H9 (cell line): ENCODE results near the gene KLRC1. TPM values are rescaled to one million over a fixed set of nuclear protein-coding genes. Genes with fewer than 3 reads are reported as not detected.
"Not testable (repeated sequence)": the region's sequence is repeated elsewhere in the genome, so short reads cannot be mapped to it uniquely, and the experiment has no call there.

Experiments
- DNase-seq: peaks from one replicate; pipeline ENCODE4 v3.0.0-alpha.2; 2017
- H2AFZ ChIP-seq: one replicate; pipeline ENCODE4 v1.6.1; 2013; ENCODE audit warnings: mild to moderate bottlenecking, low read length, control low read depth, moderate library complexity
- H2AK5ac ChIP-seq: 2 replicates; pipeline ENCODE4 v1.6.1; 2013; ENCODE audit warnings: low read length, control low read depth, mixed read lengths; ENCODE audit not compliant: insufficient read length
- H2BK120ac ChIP-seq: one replicate; pipeline ENCODE4 v1.6.1; 2013; ENCODE audit warnings: low read depth, mild to moderate bottlenecking, low read length, control low read depth, inconsistent platforms; ENCODE audit not compliant: poor library complexity, severe bottlenecking
- H2BK12ac ChIP-seq: 2 replicates; pipeline ENCODE4 v1.6.1; 2013; ENCODE audit warnings: low read length, control low read depth, mixed read lengths, low read depth; ENCODE audit not compliant: insufficient read length
- H2BK15ac ChIP-seq: 2 replicates; pipeline ENCODE4 v1.6.1; 2013; ENCODE audit warnings: low read depth, low read length, control low read depth
- H2BK20ac ChIP-seq: one replicate; pipeline ENCODE4 v1.6.1; 2013; ENCODE audit warnings: low read depth, mild to moderate bottlenecking, low read length, control low read depth, inconsistent platforms; ENCODE audit not compliant: poor library complexity, severe bottlenecking
- H2BK5ac ChIP-seq: 2 replicates; pipeline ENCODE4 v1.6.1; 2013; ENCODE audit warnings: low read length, control low read depth, mixed read lengths; ENCODE audit not compliant: insufficient read length
- H3K14ac ChIP-seq: 2 replicates; pipeline ENCODE4 v1.6.1; 2013; ENCODE audit warnings: low read length, control low read depth; ENCODE audit not compliant: insufficient read depth
- H3K18ac ChIP-seq: 2 replicates; pipeline ENCODE4 v1.6.1; 2013; ENCODE audit warnings: low read depth, mild to moderate bottlenecking, mixed read lengths, low read length, control low read depth; ENCODE audit not compliant: insufficient read length
- H3K23ac ChIP-seq: 2 replicates; pipeline ENCODE4 v1.6.1; 2013; ENCODE audit warnings: low read length, control low read depth, mixed read lengths, low read depth; ENCODE audit not compliant: insufficient read length
- H3K23me2 ChIP-seq: 2 replicates; pipeline ENCODE4 v1.6.1; 2013; ENCODE audit warnings: low read depth, mild to moderate bottlenecking, mixed read lengths, low read length, control low read depth; ENCODE audit not compliant: insufficient read length, poor library complexity, severe bottlenecking
- H3K27ac ChIP-seq: 2 replicates; pipeline ENCODE4 v1.5.1; 2013; ENCODE audit warnings: low read length, control low read depth, mixed read lengths, low read depth; ENCODE audit not compliant: insufficient read length
- H3K27me3 ChIP-seq: 2 replicates; pipeline ENCODE4 v1.6.1; 2013; ENCODE audit warnings: low read length, control low read depth, inconsistent platforms; ENCODE audit not compliant: insufficient read depth
- H3K4ac ChIP-seq: 2 replicates; pipeline ENCODE4 v1.6.1; 2013; ENCODE audit warnings: low read depth, mild to moderate bottlenecking, control low read depth, inconsistent platforms, low read length, moderate library complexity
- H3K4me1 ChIP-seq: 2 replicates; pipeline ENCODE4 v1.6.1; 2013; ENCODE audit warnings: low read length, control low read depth, inconsistent platforms; ENCODE audit not compliant: insufficient read depth
- H3K4me2 ChIP-seq: 2 replicates; pipeline ENCODE4 v1.6.1; 2013; ENCODE audit warnings: low read length, control low read depth, mixed read lengths; ENCODE audit not compliant: insufficient read length, insufficient read depth
- H3K56ac ChIP-seq: 2 replicates; pipeline ENCODE4 v1.6.1; 2013; ENCODE audit warnings: low read depth, mild to moderate bottlenecking, mixed read lengths, low read length, control low read depth; ENCODE audit not compliant: insufficient read length
- H3K79me1 ChIP-seq: 2 replicates; pipeline ENCODE4 v1.6.1; 2013; ENCODE audit warnings: low read depth, mild to moderate bottlenecking, moderate library complexity, low read length, control low read depth, inconsistent platforms; ENCODE audit not compliant: insufficient read depth, poor library complexity, severe bottlenecking
- H3K79me2 ChIP-seq: 2 replicates; pipeline ENCODE4 v1.6.1; 2013; ENCODE audit warnings: low read length, control low read depth, inconsistent platforms; ENCODE audit not compliant: insufficient read depth
- H3K9ac ChIP-seq: 2 replicates; pipeline ENCODE4 v1.6.1; 2013; ENCODE audit warnings: low read length, control low read depth, mixed read lengths; ENCODE audit not compliant: insufficient read length; ENCODE audit errors: extremely low read depth
- H3K9me3 ChIP-seq: one replicate; pipeline ENCODE4 v1.6.1; 2013; ENCODE audit warnings: low read depth, low read length, inconsistent platforms; ENCODE audit not compliant: control insufficient read depth
- H3T11ph ChIP-seq: one replicate; pipeline ENCODE4 v1.6.1; 2013; ENCODE audit warnings: mild to moderate bottlenecking, low read length, control low read depth, inconsistent platforms
- H4K20me1 ChIP-seq: one replicate; pipeline ENCODE4 v1.6.1; 2013; ENCODE audit not compliant: control insufficient read depth, insufficient read length, insufficient read depth
- H4K5ac ChIP-seq: 2 replicates; pipeline ENCODE4 v1.6.1; 2013; ENCODE audit warnings: low read depth, mild to moderate bottlenecking, mixed read lengths, low read length, control low read depth; ENCODE audit not compliant: insufficient read length
- H4K8ac ChIP-seq: replicated peaks from 2 replicates; pipeline ENCODE4 v1.6.1; 2013; ENCODE audit warnings: low read length, control low read depth, mixed read lengths, low read depth; ENCODE audit not compliant: insufficient read length
- H4K91ac ChIP-seq: 2 replicates; pipeline ENCODE4 v1.6.1; 2013; ENCODE audit warnings: low read depth, mild to moderate bottlenecking, moderate library complexity, mixed read lengths, low read length, control low read depth; ENCODE audit not compliant: insufficient read length
- H3K27ac Mint-ChIP-seq, 3 experiments: 2 replicates in 2 of 3; 3 replicates in 1 of 3; pipeline ENCODE4 v1.8.0; 2020 to 2021; ENCODE audit warnings: mixed read lengths in 3 of 3, mild to moderate bottlenecking in 1 of 3, moderate library complexity in 1 of 3
- H3K27me3 Mint-ChIP-seq: 2 replicates; pipeline ENCODE4 v1.8.0; 2021; ENCODE audit warnings: low read depth, mild to moderate bottlenecking, moderate library complexity, mixed read lengths
- H3K36me3 Mint-ChIP-seq, 3 experiments: 2 replicates in 2 of 3; 3 replicates in 1 of 3; pipeline ENCODE4 v1.8.0; 2020 to 2021; ENCODE audit warnings: low read depth in 3 of 3, mixed read lengths in 3 of 3; ENCODE audit not compliant: insufficient read depth in 1 of 3
- H3K4me1 Mint-ChIP-seq, 2 experiments: 2 replicates each; pipeline ENCODE4 v1.8.0; 2020; ENCODE audit warnings: mixed read lengths in 2 of 2
- H3K4me3 Mint-ChIP-seq, 2 experiments: 2 replicates in 1 of 2; 3 replicates in 1 of 2; pipeline ENCODE4 v1.8.0; 2020 to 2021; ENCODE audit warnings: mild to moderate bottlenecking in 2 of 2, mixed read lengths in 2 of 2, moderate library complexity in 1 of 2
- H3K9me3 Mint-ChIP-seq, 2 experiments: 2 replicates in 1 of 2; 3 replicates in 1 of 2; pipeline ENCODE4 v1.8.0; 2020; ENCODE audit warnings: mild to moderate bottlenecking in 2 of 2, mixed read lengths in 2 of 2, moderate library complexity in 1 of 2
- WGBS: extraction: QIAGEN DNeasy Blood & Tissue Kit; methylation state at CpG from one replicate; pipeline ENCODE4 v1.1.7; 2013; ENCODE audit warnings: missing lambda C conversion rate, low lambda C conversion rate, mixed read lengths; ENCODE audit not compliant: insufficient read length; ENCODE audit errors: extremely low coverage; 5-methylcytosine and 5-hydroxymethylcytosine counted together
- total RNA-seq: library from RNA; stranded (reverse); gene quantifications from 2 replicates; pipeline ENCODE4 v1.2.1, GENCODE V29; 2021

The KLRC1 gene
- total RNA-seq, 1 experiment from 2014 or later, result not detected

- not testable (repeated sequence) for H3K9ac ChIP-seq, DNase-seq, H3K27me3 ChIP-seq, H2BK120ac ChIP-seq, H3K4me3 Mint-ChIP-seq, H2BK12ac ChIP-seq, H2BK20ac ChIP-seq, H3K4me1 Mint-ChIP-seq, H3K9me3 ChIP-seq, H2AFZ ChIP-seq, H3K9me3 Mint-ChIP-seq, H3K27ac Mint-ChIP-seq, H4K91ac ChIP-seq, H3K4me2 ChIP-seq, H2BK15ac ChIP-seq, H3K18ac ChIP-seq, H3T11ph ChIP-seq, H4K20me1 ChIP-seq, H3K79me1 ChIP-seq, H3K56ac ChIP-seq, H3K4me1 ChIP-seq, H3K36me3 Mint-ChIP-seq, H3K23ac ChIP-seq, H2AK5ac ChIP-seq, H3K27me3 Mint-ChIP-seq, H3K27ac ChIP-seq, H3K79me2 ChIP-seq, H3K23me2 ChIP-seq, H4K5ac ChIP-seq, H2BK5ac ChIP-seq, H4K8ac ChIP-seq, H3K14ac ChIP-seq, H3K4ac ChIP-seq
- no CpG with 5 or more reads among the region's 1 CpG for WGBS
Measured at GRCh38 chr12:10420334-10420733, 32.8 kb downstream of the KLRC1 start, which contains the start of gene KLRC3. KLRC3 (minus strand) TSS chr12:10420595; CDS start chr12:10420550, 45 bp downstream.
